AG09319 (cell line): Measurements from ENCODE around the gene BRSK2.

ENCODE experiments used
- DNase-seq: peaks from one replicate; pipeline ENCODE4 v3.0.0-alpha.2; 2010; ENCODE audit warnings: low read depth; ENCODE audit errors: extremely low read depth
- CTCF ChIP-seq: IDR thresholded peaks from 2 replicates; pipeline ENCODE4 v1.5.1; 2011; ENCODE audit warnings: low read depth, mild to moderate bottlenecking, inconsistent platforms, low read length, moderate library complexity

BRSK2 gene

GRCh38 chr11:1439341-1439740 lies 49.6 kb downstream of the BRSK2 start:
- TF ChIP-seq CTCF: no peak
- no peak for DNase-seq

- no peak for DNase-seq
- no peak for TF ChIP-seq CTCF
Observed at GRCh38 chr11:1440066-1440465, 50.3 kb downstream of the BRSK2 start.

- no peak for DNase-seq
- no peak for TF ChIP-seq CTCF
Observed at GRCh38 chr11:1440496-1440895, 50.8 kb downstream of the BRSK2 start.

- DNase-seq: no peak
- no peak for TF ChIP-seq CTCF
Observed at GRCh38 chr11:1442163-1442562, 52.4 kb downstream of the BRSK2 start.

DNA sequence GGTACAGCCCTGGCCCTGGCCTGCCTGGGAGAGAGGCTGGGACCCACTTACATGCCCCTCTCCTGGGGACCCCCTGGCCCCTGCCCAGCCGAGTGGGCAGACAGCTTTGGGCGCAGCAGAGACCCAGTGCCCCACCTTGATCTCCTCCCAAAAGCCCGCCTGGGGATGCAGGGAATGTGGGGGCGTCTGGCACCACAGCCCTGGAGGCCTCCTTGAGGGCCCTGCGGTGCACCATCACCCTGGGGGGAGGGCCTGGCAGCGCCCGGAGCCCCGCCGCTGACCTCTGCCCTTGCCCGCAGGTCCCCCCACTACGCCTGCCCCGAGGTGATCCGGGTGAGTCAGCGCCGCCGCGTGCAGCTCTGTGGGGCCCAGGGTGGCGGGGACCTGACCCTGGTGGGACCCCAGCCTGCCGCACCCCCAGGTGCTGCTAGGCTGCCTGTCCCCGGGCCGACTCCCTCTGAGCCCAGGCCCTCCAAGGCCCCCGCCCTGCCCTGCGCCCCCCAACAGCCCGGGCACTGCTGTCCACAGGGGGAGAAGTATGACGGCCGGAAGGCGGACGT lies 53.2 kb downstream of the BRSK2 start:
- DNase-seq: no peak
- no peak for TF ChIP-seq CTCF

DNA sequence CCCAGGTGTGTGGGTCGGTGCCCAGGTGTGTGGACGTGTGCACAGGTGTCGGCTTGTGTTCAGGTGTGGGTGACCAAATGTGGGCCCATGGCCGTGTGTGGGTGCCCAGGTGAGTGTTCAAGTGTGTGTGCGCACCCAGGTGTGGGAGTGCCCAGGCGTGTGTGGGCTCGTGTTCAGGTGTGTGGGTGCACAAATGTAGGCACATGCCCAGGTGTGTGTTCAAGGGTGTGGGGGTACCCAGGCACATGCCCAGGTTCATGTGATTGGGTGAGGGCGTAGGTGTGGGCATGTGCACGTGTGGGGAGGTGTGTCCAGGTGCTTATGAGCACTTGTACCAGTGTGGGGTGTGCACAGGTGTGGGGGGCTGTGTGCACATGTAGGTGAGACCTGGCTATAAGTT lies 54.0 kb downstream of the BRSK2 start:
- DNase-seq: no peak
- TF ChIP-seq CTCF: no peak

- TF ChIP-seq CTCF: no peak
- DNase-seq: no peak
Observed at GRCh38 chr11:1444321-1444720, 54.6 kb downstream of the BRSK2 start.
